Gastroesophageal sphincter (tissue), 3 donors: ENCODE data around the gene IGF2R.

ENCODE experiments used
- CTCF ChIP-seq, 4 experiments: fragments of 200-600 bp in 2 of 4; fragments of 450-650 bp in 2 of 4; sonication (generic) in 1 of 4; IDR thresholded peaks; one replicate each; pipeline ENCODE4 v1.5.1; 2017 to 2019; ENCODE audit warnings: antibody characterized with exemption in 4 of 4, mild to moderate bottlenecking in 2 of 4, moderate library complexity in 2 of 4
- EP300 ChIP-seq: sonication (generic); formaldehyde crosslinking; IDR thresholded peaks from one replicate; pipeline ENCODE4 v1.6.1; 2017; ENCODE audit warnings: antibody characterized with exemption, mild to moderate bottlenecking
- POLR2A ChIP-seq, 2 donors: fragments of 450-650 bp; IDR thresholded peaks; one replicate each; pipeline ENCODE4 v1.6.1; 2017; ENCODE audit warnings: antibody characterized with exemption in 2 of 2, mild to moderate bottlenecking in 2 of 2, moderate library complexity in 1 of 2
- POLR2AphosphoS5 ChIP-seq: sonication (generic); formaldehyde crosslinking; IDR thresholded peaks from one replicate; pipeline ENCODE4 v1.6.1; 2017; ENCODE audit warnings: antibody characterized with exemption

GRCh38 chr6:159960485-159960884, 8.4 kb upstream of the IGF2R start:
- TF ChIP-seq CTCF (IDR thresholded peaks at IDR 0.05) (no peak), POLR2A (IDR thresholded peaks at IDR 0.05) (no peak), POLR2AphosphoS5 (no peak), EP300 (no peak)
